ENCODE data around the gene MAGEB6B.
"Not testable (repeated sequence)": the region's sequence is repeated elsewhere in the genome, so short reads cannot be mapped to it uniquely, and the experiment has no call there.

Gene MAGEB6B

GRCh38 chrX:26160301-26160700, at the start of gene MAGEB6B:
MAGEB6B (plus strand) TSS chrX:26160601; CDS start chrX:26160601, 0 bp downstream.
- DNase-seq (ENCODE audit: low spot score) = no peak

DNA sequence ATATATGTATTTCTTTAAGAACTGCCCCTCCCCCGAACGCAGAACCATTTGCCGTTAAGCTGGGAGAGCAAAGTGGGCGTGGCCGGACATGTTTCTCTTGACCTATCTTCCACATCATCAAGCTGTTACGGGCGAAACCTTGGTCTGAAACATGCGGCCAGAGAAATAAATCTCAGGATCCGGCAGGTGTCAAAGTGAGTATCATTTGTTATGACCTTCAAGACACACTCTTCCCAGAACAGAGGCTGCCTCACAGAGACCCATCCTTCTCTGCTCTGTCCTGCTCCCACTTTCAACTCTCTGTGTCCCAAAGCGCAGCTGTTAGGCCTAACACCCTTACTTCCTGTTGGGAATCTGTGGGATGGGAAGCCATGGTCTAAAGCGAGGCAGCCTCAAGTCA, 22.1 kb upstream of the MAGEB6B start, which contains the start of gene MAGEB18:
Gene MAGEB18, plus strand, starts transcription at position 70 of the 400 bp plus-strand sequence. CDS start 643 bp downstream, outside the sequence.
- DNase-seq (ENCODE audit: low spot score) = no peak

GRCh38 chrX:26146024-26146423, 14.4 kb upstream of the MAGEB6B start:
- no peak for DNase-seq (ENCODE audit: low spot score)

GRCh38 chrX:26192204-26192603, 31.8 kb downstream of the MAGEB6B start, which contains the start of gene MAGEB6:
MAGEB6 (plus strand) TSS chrX:26192440; CDS start chrX:26193847, 1,407 bp downstream.
- no peak for DNase-seq (ENCODE audit: low spot score)

DNA sequence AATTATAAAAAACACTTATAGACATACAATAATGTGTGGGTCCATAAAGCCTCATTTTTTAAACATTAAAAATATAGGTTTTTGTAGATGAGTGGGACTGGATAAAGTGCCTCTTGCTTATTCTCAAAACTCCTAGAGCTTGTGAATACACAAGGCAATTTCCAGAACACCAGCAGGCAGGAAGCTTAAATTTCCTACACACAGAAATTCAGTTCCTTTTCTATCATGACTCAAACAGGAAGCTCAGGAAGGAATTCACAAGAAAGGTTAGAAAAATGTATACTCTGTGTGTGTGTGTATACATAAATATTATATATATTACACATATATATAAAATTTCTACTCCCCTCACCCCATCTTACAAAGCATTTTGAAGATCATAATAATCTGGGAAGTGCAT, 43.2 kb downstream of the MAGEB6B start:
- DNase-seq (ENCODE audit: low spot score) = no peak

DNA sequence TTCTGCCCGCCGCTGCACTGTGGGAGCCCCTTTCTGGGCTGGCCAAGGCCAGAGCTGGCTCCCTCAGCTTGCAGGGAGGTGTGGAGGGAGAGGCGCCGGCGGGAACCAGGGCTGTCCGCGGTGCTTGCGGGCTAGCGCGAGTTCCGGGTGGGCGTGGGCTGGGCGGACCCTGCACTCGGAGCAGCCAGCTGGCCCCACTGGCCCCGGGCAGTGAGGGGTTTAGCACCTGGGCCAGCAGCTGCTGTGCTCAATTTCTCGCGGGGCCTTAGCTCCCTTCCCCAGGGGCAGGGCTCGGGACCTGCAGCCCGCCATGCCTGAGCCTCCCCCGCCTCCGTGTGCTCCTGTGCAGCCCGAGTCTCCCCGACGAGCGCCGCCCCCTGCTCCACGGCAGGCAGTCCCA, 44.3 kb downstream of the MAGEB6B start:
- not testable (repeated sequence) for DNase-seq (ENCODE audit: low spot score)

DNA sequence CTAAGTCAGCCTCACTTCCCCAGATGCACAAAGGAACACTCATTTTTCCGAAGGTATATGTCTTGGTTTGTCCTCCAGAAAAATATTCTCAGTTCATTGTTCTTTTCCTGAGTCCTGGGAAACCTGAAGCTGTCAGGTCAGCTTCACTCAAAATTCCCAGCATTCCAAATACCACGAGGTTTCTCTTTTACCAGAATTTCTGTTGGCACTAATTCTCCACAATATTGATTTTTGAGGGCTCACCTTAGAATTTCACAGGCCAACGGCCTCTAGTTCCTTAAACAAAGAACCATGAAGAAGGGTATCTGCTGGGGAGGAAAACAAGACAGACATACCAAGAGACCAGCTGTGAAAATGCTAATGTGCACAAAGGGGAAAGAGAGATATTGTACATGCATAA, 47.6 kb downstream of the MAGEB6B start:
- DNase-seq (ENCODE audit: low spot score) = no peak
